Ishikawa (cell line): ENCODE data around the gene RXRA.

Source experiments
- EP300 ChIP-seq: IDR thresholded peaks from 2 replicates; pipeline ENCODE4 v1.6.1; 2012; ENCODE audit warnings: borderline replicate concordance
- REST ChIP-seq: IDR thresholded peaks from 2 replicates; pipeline ENCODE4 v1.6.1; 2012; ENCODE audit warnings: low read depth, mild to moderate bottlenecking
- TAF1 ChIP-seq: IDR thresholded peaks from 2 replicates; pipeline ENCODE4 v1.6.1; 2012; ENCODE audit warnings: low read depth, mild to moderate bottlenecking
- USF1 ChIP-seq: IDR thresholded peaks from 2 replicates; pipeline ENCODE4 v1.6.1; 2012
- YY1 ChIP-seq: IDR thresholded peaks from 2 replicates; pipeline ENCODE4 v1.6.1; 2012; ENCODE audit warnings: low read depth
- TF ChIP-seq, protein P1 (sequence below): IDR thresholded peaks from 2 replicates; pipeline ENCODE4 v1.6.1; 2012

DNA sequence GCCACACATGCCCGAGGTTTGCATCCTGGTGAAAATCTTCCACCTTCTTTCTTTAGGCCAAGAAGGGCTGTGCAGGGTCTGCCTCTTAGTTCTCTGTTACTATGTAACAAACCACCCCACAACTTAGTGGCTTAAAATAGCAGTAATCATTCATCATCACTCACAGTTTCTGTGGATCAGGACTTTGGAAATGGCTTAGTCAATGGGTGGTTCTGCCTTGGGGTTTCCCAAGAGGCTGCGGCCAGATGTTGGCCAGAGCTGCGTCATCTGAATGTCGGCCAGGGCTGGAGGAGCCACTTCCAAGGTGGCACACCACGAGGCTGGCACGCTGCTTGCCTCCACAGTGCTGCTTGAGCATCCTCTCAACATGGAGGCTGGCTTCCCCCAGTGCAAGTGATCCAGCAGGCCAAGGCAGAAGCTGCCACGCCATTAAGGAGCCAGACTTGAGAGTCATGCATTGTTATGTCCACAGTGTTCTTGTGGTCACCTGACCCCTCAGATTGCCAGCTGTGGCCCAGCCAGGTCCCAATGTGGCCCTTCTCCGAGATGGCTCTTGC, 135.2 kb downstream of the RXRA start:
- TF ChIP-seq, protein P1, sequence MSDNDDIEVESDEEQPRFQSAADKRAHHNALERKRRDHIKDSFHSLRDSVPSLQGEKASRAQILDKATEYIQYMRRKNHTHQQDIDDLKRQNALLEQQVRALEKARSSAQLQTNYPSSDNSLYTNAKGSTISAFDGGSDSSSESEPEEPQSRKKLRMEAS = no peak
- no peak for TF ChIP-seq REST
- TF ChIP-seq USF1 = no peak
- no peak for TF ChIP-seq YY1
- no peak for TF ChIP-seq EP300
- TF ChIP-seq TAF1 = no peak
